ENCODE data around the gene PTPRG.

PTPRG gene

GRCh38 chr3:61922118-61922517 lies 360.7 kb downstream of the PTPRG start:
- H3K27ac ChIP-seq: no peak overlapping the region
- no peak overlapping the region for H3K4me3 ChIP-seq
- no peak for TF ChIP-seq CTCF (IDR thresholded peaks at IDR 0.05)
- no peak for DNase-seq (ENCODE audit: low spot score)

GRCh38 chr3:61924090-61924735 lies 362.8 kb downstream of the PTPRG start:
- no peak overlapping the region for H3K27ac ChIP-seq

GRCh38 chr3:61924991-61925390 lies 363.6 kb downstream of the PTPRG start:
- DNase-seq (ENCODE audit: low spot score): no peak
- no peak for TF ChIP-seq CTCF (IDR thresholded peaks at IDR 0.05)
- no peak overlapping the region for H3K27ac ChIP-seq
- H3K4me3 ChIP-seq: no peak overlapping the region

More at GRCh38 chr3:61924090-61924735, 362.8 kb downstream of the PTPRG start:
- DNase-seq (ENCODE audit: low spot score): no peak
- no peak for TF ChIP-seq CTCF (IDR thresholded peaks at IDR 0.05)
- no peak overlapping the region for H3K4me3 ChIP-seq

GRCh38 chr3:61925721-61926120 lies 364.4 kb downstream of the PTPRG start:
- no peak for TF ChIP-seq CTCF (IDR thresholded peaks at IDR 0.05)
- peak overlapping the region in 1 of 2 donors; percentile 44 for H3K27ac ChIP-seq

GRCh38 chr3:61926923-61927322 lies 365.6 kb downstream of the PTPRG start:
- peak overlapping the region; percentile 38 to 80 for H3K27ac ChIP-seq
- no peak for TF ChIP-seq CTCF (IDR thresholded peaks at IDR 0.05)
- no peak for DNase-seq (ENCODE audit: low spot score)
- peak overlapping the region; percentile 30 for H3K4me3 ChIP-seq

More at GRCh38 chr3:61925721-61926120, 364.4 kb downstream of the PTPRG start:
- no peak overlapping the region for H3K4me3 ChIP-seq
- no peak for DNase-seq (ENCODE audit: low spot score)

- peak overlapping the region; percentile 35 to 80 for H3K27ac ChIP-seq
- H3K4me3 ChIP-seq: peak overlapping the region; percentile 30
- DNase-seq (ENCODE audit: low spot score): peak; percentile 77
- no peak for TF ChIP-seq CTCF (IDR thresholded peaks at IDR 0.05)
These were observed 366.0 kb downstream of the PTPRG start for GRCh38 chr3:61927332-61927731.

GRCh38 chr3:61928039-61928438 lies 366.7 kb downstream of the PTPRG start:
- DNase-seq (ENCODE audit: low spot score): no peak
- H3K27ac ChIP-seq: peak overlapping the region; percentile 35 to 80
- no peak for TF ChIP-seq CTCF (IDR thresholded peaks at IDR 0.05)
- peak overlapping the region; percentile 30 for H3K4me3 ChIP-seq

Measured in coronary artery (tissue), 2 donors.